CD4-positive, alpha-beta T cell (primary cell): ENCODE data around the gene LRRC8D. TPM values are rescaled to one million over a fixed set of nuclear protein-coding genes. Genes with fewer than 3 reads are reported as not detected.

Experiments used
- ATAC-seq: fragments of 200-7000 bp; cut with Tn5 transposase; one replicate; pipeline ENCODE4 v1.10.0; 2022; ENCODE audit warnings: mild to moderate bottlenecking; ENCODE audit not compliant: poor library complexity
- CTCF ChIA-PET: fragments of 350-600 bp; sonication (Branson Sonifier 250); formaldehyde crosslinking; loops from one replicate; lab custom pipeline; 2021; ENCODE audit warnings: antibody characterized with exemption, inconsistent platforms; lab: Charles Lee
- POLR2A ChIA-PET: fragments of 350-600 bp; sonication (Branson Sonifier 250); formaldehyde crosslinking; loops from one replicate; lab custom pipeline; 2021; ENCODE audit warnings: antibody characterized with exemption, inconsistent platforms; lab: Charles Lee
- DNase-seq, 14 experiments: peaks; one replicate each; pipeline ENCODE4 v3.0.0-alpha.2; 2013 to 2020; ENCODE audit warnings: mixed read lengths in 2 of 14
- H3K27ac ChIP-seq, 2 donors: one replicate each; pipeline versions ENCODE4 v1.5.1 to v1.7.0; 2013; ENCODE audit warnings: low read length in 2 of 2, low read depth in 1 of 2, mild to moderate bottlenecking in 1 of 2
- H3K27me3 ChIP-seq, 2 experiments: 1 replicate in 1 of 2; 2 replicates in 1 of 2; pipeline versions ENCODE4 v1.6.1 to v1.7.0; 2013; ENCODE audit warnings: low read length in 2 of 2, control low read depth in 1 of 2, mild to moderate bottlenecking in 1 of 2, moderate library complexity in 1 of 2; ENCODE audit not compliant: insufficient read depth in 2 of 2, control insufficient read depth in 1 of 2
- H3K36me3 ChIP-seq: one replicate; pipeline ENCODE4 v1.6.1; 2013; ENCODE audit warnings: low read length, control low read depth; ENCODE audit not compliant: insufficient read depth
- H3K4me1 ChIP-seq: one replicate; pipeline ENCODE4 v1.6.1; 2013; ENCODE audit warnings: low read length, control low read depth; ENCODE audit not compliant: insufficient read depth
- H3K4me3 ChIP-seq: one replicate; pipeline ENCODE4 v1.5.1; 2013; ENCODE audit warnings: mild to moderate bottlenecking, low read length, moderate library complexity
- H3K9me3 ChIP-seq, 2 experiments: 1 replicate in 1 of 2; 2 replicates in 1 of 2; pipeline versions ENCODE4 v1.6.1 to v1.7.0; 2013; ENCODE audit warnings: low read length in 2 of 2, mild to moderate bottlenecking in 2 of 2, control low read depth in 1 of 2, moderate library complexity in 1 of 2; ENCODE audit not compliant: control insufficient read depth in 1 of 2, insufficient read depth in 1 of 2
- H3K27ac Mint-ChIP-seq: one replicate; pipeline ENCODE4 v1.8.0; 2020; ENCODE audit warnings: mixed read lengths
- H3K27me3 Mint-ChIP-seq: one replicate; pipeline ENCODE4 v1.8.0; 2021; ENCODE audit warnings: mixed read lengths
- H3K36me3 Mint-ChIP-seq: one replicate; pipeline ENCODE4 v1.8.0; 2021; ENCODE audit warnings: low read depth, mixed read lengths
- H3K4me1 Mint-ChIP-seq: one replicate; pipeline ENCODE4 v1.8.0; 2021; ENCODE audit warnings: low read depth, mixed read lengths
- H3K4me3 Mint-ChIP-seq: one replicate; pipeline ENCODE4 v1.8.0; 2020; ENCODE audit warnings: mild to moderate bottlenecking, mixed read lengths
- H3K9me3 Mint-ChIP-seq: one replicate; pipeline ENCODE4 v1.8.0; 2020; ENCODE audit warnings: mixed read lengths
- CTCF ChIP-seq: fragments of 200-600 bp; IDR thresholded peaks from one replicate; pipeline ENCODE4 v1.8.0; 2022; ENCODE audit warnings: antibody characterized with exemption, mild to moderate bottlenecking
- intact Hi-C, 2 experiments: fragments of 100-400 bp; cut with DNase I in 1 of 2; cut with micrococcal nuclease in 1 of 2; formaldehyde crosslinking; loops; one replicate each; pipeline versions ENCODE4 v1.15.1 to v1.9.0; 2023 to 2025; cut with DNase I, micrococcal nuclease
- total RNA-seq, 174 experiments: library from RNA in 2 of 174; stranded (reverse) in 2 of 174; gene quantifications; one replicate each; pipeline ENCODE4 v1.2.3 and lab custom pipeline; 2021 to 2026

Gene LRRC8D
- total RNA-seq, 2 experiments from 2014 or later: 15.5 to 18.2 TPM

- ChIA-PET POLR2A (interaction anchor here (0.7 kb wide), 1 partner anchor 12 kb away, joined by 3 read pairs; no protein-coding TSS in a partner anchor), CTCF (interaction anchor here (0.6 kb wide), 1 partner anchor 94 kb away, joined by 3 read pairs; no protein-coding TSS in a partner anchor)
- Histone ChIP-seq H3K27me3 (no peaks in the 10 kb centered on the region), H3K9me3 (no peaks in the 10 kb centered on the region), H3K4me1 (no peaks in the 10 kb centered on the region), H3K4me3 (no peak overlapping the region), H3K36me3 (peaks cover 47% of the 10 kb centered on the region), H3K27ac (no peak overlapping the region)
- no peak for TF ChIP-seq CTCF
- DNase-seq: no peak
- Mint-ChIP-seq H3K36me3 (peaks cover 48% of the 10 kb centered on the region), H3K4me3 (no peak overlapping the region), H3K27me3 (no peaks in the 10 kb centered on the region), H3K9me3 (no peaks in the 10 kb centered on the region), H3K27ac (no peak overlapping the region), H3K4me1 (no peaks in the 10 kb centered on the region)
- ATAC-seq: no peak
- intact Hi-C loops: no loop called here
Observed at GRCh38 chr1:89936694-89937093, 115.9 kb downstream of the LRRC8D start.

GRCh38 chr1:89938171-89939055, 117.6 kb downstream of the LRRC8D start:
- CTCF ChIA-PET: no interaction called here
- Histone ChIP-seq H3K36me3 (peaks cover 34% of the 10 kb centered on the region), H3K27ac (no peak overlapping the region), H3K27me3 (no peaks in the 10 kb centered on the region), H3K4me3 (no peak overlapping the region), H3K9me3 (no peaks in the 10 kb centered on the region), H3K4me1 (no peaks in the 10 kb centered on the region)
- H3K27ac Mint-ChIP-seq: no peak overlapping the region
- H3K4me3 Mint-ChIP-seq: no peak overlapping the region
- POLR2A ChIA-PET: no interaction called here
- intact Hi-C loops: no loop called here
- no peaks in the 10 kb centered on the region for H3K9me3 Mint-ChIP-seq
- peaks cover 31% of the 10 kb centered on the region for H3K36me3 Mint-ChIP-seq
- DNase-seq (no peak), ATAC-seq (no peak)
- no peak for TF ChIP-seq CTCF
- H3K4me1 Mint-ChIP-seq: no peaks in the 10 kb centered on the region
- H3K27me3 Mint-ChIP-seq: no peaks in the 10 kb centered on the region

GRCh38 chr1:89939059-89939570, 118.3 kb downstream of the LRRC8D start:
- Mint-ChIP-seq H3K4me1 (no peaks in the 10 kb centered on the region), H3K4me3 (no peak overlapping the region), H3K9me3 (no peaks in the 10 kb centered on the region), H3K27me3 (no peaks in the 10 kb centered on the region), H3K27ac (no peak overlapping the region), H3K36me3 (peaks cover 24% of the 10 kb centered on the region)
- DNase-seq: no peak
- Histone ChIP-seq H3K27me3 (no peaks in the 10 kb centered on the region), H3K27ac (no peak overlapping the region), H3K9me3 (no peaks in the 10 kb centered on the region), H3K4me1 (no peaks in the 10 kb centered on the region), H3K36me3 (peaks cover 27% of the 10 kb centered on the region), H3K4me3 (no peak overlapping the region)
- intact Hi-C loops: no loop called here
- ChIA-PET CTCF (no interaction called here), POLR2A (no interaction called here)
- no peak for ATAC-seq
- TF ChIP-seq CTCF: no peak
